Measurements from ENCODE around the gene RASSF1.

DNA sequence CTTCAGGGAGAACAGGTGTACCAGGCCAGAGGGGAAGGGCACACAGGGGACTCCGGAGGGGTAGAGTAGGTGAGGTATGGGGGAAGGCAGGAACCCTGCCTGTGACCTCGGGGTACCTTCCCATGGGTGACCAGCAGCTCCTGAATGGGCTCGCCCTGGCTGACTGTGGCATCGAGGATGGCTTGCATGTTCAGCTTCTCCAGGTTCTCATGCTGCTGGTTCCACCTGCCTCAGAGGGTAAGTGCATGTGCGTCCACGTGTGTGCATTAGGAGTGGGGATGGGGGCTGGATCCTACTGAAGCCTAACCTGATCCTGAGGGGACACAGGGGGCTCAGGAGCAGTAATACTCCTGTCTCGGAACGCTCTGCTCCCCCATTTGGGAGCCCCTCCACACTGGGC is 4.4 kb upstream of the RASSF1 start:
- TF ChIP-seq, protein P1, sequence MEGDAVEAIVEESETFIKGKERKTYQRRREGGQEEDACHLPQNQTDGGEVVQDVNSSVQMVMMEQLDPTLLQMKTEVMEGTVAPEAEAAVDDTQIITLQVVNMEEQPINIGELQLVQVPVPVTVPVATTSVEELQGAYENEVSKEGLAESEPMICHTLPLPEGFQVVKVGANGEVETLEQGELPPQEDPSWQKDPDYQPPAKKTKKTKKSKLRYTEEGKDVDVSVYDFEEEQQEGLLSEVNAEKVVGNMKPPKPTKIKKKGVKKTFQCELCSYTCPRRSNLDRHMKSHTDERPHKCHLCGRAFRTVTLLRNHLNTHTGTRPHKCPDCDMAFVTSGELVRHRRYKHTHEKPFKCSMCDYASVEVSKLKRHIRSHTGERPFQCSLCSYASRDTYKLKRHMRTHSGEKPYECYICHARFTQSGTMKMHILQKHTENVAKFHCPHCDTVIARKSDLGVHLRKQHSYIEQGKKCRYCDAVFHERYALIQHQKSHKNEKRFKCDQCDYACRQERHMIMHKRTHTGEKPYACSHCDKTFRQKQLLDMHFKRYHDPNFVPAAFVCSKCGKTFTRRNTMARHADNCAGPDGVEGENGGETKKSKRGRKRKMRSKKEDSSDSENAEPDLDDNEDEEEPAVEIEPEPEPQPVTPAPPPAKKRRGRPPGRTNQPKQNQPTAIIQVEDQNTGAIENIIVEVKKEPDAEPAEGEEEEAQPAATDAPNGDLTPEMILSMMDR (IDR thresholded peaks at IDR 0.05) = no peak
- TF ChIP-seq POLR2AphosphoS5 (IDR thresholded peaks at IDR 0.05; ENCODE audit: low read depth, low read length) (no peak), SIN3A (IDR thresholded peaks at IDR 0.05; ENCODE audit: borderline replicate concordance, insufficient read depth, low read depth, low read length) (no peak)

Measured in Panc1 (cell line).